Neural cell (in vitro differentiated cells): ENCODE data around the gene CRHR1.

Source experiments
- EZH2 ChIP-seq: fragments of 200-600, 300-800 bp; shearing (Covaris generic), sonication (generic); IDR thresholded peaks from 2 replicates; pipeline ENCODE4 v1.6.1; 2014; ENCODE audit warnings: antibody characterized with exemption, low read length, borderline replicate concordance, mild to moderate bottlenecking; ENCODE audit not compliant: insufficient read depth, poor library complexity, severe bottlenecking
- MXI1 ChIP-seq: fragments of 450-650 bp; conservative IDR thresholded peaks from 2 replicates; pipeline ENCODE4 v1.6.1; 2014; ENCODE audit warnings: antibody characterized with exemption, mild to moderate bottlenecking; ENCODE audit not compliant: poor library complexity, severe bottlenecking
- POLR2AphosphoS5 ChIP-seq: IDR thresholded peaks from 2 replicates; pipeline ENCODE4 v1.6.1; 2012

DNA sequence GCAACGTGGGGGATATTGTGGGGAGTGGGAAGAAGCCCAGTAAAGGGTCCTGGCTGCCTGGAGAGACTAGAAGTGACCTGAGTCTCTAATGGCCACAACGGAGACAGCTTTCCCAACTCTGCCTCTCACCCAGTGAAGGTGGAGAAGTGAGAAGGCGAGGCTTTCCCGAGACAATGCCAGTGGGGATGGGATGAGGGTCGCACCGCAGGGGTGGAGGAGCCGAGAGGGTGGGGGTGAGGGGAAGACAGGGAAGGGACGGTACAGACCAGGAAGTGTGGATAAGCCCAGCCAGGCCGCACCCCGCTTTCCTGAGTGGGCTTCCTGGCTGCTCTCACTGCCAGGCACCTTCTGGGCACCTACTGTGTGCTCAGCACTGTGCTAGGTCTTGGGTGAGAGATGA, 53.1 kb downstream of the CRHR1 start:
- TF ChIP-seq POLR2AphosphoS5 (no peak), MXI1 (no peak), EZH2 (no peak)
